GM19328 (cell line): ENCODE data around the gene HP1BP3.
"Not testable (repeated sequence)": the region's sequence is repeated elsewhere in the genome, so short reads cannot be mapped to it uniquely, and the experiment has no call there.

Source experiments
- ATAC-seq: cut with Tn5 transposase; IDR thresholded peaks from one replicate; pipeline ENCODE4 v1.9.1; 2021; ENCODE audit warnings: mild to moderate bottlenecking, moderate library complexity; ENCODE audit not compliant: unreplicated experiment

The HP1BP3 gene

DNA sequence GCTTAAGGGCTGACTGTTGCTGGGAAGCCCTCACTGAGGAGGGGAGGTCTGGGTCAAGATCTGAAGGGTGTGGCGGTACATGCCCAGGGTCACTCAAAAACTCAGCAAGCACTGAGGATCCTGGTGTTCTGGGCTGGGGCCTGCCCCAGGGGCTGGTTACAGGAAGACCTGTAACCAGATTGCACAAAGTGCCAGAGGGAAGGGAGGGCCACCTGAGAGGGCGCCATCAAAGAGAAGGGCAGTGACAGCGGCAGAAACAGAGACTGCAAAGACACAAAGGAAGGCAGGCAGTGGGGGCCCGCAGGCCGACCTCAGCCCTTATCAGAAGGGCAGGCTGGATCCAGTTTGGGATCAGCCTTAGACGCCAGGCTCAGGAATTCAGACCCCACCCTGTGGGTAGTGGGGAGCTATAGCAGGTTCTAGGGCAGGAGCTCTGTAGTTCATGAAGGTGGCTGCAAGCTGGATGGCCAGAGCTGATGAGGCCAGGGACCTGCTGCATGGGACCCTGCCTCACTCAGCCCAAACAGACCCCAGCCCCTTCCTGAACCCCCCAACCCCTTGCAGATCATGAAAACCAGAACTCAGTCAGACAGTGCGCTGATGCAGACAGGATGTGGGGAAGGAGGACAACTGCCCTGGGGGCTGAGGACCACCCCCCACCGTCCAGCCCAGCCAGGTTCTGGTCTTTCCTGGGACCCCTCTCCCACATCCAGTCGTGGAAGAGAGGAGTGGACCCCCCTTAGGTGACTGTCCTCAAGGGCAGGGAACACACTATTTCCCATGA lies 58.5 kb downstream of the HP1BP3 start:
- no peak for ATAC-seq

DNA sequence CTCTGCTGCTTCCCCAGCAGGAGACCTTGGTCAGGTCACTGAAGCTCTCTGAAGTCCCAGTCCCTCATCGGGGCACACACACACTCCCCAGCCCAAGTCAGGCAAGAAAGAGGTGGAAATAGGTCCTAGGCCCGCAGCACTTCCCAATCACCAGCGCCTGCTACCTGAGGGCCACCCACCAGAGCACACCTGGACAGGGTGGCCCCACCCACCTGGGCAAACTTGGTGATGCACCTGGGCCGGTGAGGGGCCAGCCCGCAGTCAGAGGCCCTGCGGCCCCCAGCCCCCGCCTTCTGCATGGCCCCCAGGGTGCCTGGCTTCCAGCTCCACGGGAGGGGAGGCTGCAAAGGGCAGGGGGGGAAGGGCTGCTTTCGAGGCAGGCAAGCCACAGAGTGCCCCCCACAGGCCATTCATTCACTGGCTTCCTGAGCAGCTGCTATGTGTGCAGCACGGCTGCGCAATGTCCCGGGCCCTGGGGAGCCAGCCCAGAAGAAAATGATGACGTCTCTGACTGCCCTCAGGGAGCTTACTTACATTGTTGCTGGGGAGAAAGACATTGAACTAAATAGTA lies 59.3 kb downstream of the HP1BP3 start:
- ATAC-seq = no peak

DNA sequence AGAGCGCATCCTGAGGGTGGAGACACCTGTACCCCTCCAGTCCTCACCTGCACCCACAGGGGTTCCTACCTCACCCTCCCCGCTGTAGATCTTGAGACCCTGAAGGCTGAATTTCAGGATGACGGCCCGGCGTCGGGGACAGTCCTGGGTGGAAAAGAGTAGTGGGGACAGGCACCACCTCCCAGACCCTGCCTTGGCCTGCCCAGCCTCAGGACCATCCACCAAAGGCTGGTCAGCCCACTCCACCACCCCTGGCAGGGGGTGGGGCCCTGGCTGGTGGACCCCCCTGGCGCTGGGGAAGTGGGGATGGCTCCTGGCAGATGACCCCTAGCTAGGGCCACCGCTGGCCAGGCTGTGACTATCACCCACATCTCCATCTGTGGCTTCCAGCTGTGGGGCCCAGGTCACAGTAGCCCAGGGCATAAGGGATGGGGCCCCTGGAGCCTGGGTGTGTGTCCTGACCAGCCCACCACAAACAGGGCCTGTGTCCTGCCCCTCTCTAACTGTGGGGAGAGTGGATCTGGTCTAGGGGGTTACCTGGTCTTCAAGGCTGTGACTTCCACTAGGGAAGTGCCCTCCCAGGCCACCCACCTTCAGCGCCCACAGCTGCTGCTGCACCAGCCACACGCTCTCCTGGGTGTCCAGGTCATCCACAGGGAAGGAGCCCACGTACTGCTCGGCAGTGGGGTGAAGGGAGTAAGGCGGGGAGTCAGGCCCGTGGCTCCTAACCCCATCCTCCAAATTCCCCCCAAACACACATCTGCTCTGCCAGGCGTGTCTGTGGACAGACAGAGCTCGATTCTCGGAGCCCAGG lies 60.0 kb downstream of the HP1BP3 start:
- no peak for ATAC-seq

DNA sequence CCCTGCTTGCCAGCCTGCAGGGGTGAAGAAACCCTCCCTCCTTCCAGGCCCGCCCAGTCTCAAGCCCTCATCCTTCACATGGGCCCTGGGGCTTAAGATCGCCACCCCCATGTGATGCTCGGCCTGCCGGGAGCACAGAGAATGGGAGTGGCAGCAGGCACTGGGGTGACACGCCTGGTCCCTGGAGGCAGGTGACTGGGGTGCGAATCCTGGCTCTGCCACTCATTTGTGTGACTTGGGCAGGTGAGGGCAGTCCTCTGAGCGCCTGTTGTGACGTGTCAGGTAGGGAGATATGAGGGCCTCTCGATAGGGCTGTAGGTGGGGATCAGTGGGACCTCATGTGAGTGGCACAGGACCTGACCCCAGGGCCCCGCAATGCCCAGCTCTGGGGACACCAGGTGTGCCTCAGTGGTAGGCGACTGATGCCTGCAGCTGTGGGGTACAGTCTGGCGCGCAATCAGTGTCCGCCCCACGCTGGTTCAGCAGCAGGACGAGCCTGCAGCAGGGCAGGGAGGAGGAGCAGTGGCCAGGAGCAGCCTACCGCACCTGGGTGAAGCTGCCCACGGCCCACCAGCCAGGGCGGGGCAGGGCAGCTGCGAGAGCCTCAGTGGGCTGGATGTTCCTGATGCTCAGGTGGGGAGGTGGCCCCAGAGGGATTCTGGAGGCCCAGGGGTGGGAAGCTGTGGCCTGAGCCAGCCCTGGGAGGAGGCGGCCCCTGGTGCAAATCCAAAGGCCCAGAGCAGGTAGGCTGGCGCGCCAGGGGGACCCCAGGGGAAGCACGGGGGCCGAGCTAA lies 60.8 kb downstream of the HP1BP3 start:
- ATAC-seq = no peak

DNA sequence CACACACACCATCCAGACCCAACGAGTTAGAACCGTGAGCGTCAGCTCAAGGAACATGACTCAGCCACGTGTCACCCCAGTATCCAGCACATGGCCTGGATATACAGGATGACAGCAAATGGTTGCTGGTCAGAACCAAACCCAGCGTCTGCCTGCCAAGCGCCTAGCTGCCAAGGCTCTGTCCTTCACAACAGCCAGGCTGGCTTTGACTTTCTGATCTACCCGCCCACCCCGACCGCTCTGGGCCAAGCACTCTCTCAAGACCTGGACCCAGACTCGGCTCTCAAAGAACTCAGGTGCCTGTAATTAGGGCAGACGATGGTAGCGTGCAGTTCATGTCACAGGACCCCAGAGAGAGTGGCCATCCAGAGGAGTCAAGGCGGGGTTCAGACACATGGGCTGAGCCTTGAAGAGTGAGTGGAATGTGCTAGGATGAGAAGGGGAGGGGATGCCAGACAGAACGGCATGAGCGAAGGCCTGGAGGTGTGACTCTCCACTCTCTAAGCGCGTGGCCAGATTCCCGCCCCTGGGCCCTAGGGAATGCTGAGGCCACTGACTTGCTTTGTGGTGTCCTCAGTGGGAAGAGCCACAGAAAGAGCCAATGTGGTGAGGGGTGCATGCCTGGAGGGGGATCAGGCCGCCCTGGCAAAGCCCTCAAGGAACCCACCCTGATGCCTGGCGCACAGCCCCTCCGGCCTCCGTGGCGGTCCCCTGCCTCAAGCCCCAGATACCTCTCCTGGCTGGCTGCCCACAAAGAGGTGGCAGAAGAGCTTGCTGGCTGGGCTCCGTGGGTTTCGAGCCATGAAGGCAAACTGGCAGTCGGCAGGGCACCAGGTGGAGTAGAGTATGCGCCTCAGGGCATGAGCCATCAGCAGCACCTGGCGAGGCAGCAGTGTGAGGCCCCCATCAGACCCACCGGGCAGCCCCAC lies 61.7 kb downstream of the HP1BP3 start:
- no peak for ATAC-seq

DNA sequence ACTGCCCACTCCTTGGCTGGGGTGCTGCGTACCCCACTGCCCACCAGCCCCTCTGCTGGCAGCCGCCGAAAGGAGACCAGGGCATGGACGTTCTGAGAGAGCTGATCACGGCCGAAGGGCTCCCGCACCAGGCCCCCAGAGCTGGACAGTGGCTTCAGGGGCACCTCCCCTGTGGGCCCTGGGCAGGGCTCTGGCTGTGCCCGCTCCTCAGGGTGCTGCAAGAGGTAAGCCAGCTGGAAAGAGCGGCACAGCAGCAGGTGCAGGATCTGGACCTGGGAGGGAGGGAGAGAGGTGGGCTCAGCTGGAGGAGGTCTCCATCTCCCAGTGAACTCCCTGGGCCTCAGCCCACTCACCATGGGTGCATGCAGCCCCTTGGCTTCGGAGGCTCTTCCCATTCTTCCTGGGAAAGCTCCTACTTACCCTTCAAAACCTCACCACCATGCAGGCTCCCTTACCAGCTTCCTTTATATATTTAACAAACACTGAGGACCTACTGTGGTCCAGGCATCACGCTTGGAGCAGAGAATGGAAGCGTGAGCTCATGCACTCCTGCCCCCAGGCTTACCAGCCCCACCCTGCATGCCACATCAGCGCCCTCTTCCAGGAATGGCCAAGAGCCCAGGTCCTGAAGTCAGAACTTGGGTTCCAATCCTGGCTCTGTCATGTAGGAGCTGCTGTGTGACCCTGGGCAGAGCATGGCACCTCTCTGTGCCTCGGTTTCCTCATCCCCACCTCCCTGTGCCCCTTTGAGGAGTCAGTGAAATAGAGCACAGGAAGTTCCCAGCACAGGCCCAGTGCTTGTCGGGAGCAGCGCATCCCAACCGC lies 62.5 kb downstream of the HP1BP3 start:
- no peak for ATAC-seq

DNA sequence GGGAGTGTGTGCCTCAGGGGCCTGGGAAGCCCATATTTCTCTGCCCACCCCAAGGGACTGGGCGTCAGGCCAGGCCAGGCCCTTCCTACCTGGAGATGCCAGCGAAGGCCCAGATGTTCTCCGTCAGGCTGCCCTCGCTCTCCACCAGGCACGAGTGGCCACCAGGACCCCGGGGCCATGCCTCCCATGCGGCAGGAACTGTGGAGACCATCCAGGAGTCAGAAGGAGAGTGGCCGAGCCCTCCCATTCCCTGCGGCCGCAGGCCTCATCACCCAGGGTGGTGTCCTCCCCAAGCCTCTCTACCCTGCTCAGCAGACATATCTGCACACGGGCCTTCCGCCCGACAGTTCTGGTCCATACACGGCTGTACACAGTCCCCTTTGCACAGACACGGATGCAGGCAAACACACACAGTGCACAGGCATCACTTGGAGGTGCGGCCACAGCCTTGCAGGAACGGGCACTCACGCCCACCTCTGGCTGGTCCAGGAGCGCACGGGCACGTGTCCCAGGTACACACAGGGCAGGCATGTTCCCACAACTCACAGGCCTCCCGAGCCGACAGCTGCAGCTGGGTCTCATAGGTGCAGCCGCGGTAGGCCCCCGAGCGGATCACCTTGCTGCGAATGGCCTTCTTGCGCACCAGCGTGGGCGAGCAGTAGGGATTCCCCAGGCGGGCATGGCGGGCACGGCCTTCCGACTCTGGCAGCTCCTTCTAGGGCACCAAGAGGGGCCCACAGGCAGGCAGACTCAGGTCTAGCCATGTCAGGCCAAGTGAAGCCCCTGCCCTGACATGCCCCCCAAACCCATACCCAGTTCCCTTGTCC lies 63.4 kb downstream of the HP1BP3 start:
- no peak for ATAC-seq

DNA sequence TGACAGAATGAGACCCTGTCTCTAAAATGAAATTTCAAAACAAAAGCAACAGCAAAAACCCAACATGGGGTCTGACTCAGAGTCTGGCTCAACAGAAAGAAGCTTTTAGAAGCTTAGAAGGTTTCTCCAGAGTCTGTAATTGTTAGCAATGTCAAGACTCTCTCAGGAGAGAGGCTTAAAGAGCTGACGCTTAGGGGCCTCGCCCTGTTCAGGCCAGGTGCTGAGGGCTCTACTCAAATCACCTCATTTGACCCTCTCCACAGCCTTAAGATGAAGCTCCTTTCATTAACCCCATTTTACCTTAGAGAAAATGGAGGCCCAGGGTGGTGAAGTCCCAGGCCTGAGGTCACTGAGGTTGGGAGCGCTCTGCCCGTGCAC lies 64.0 kb downstream of the HP1BP3 start:
- ATAC-seq = no peak

DNA sequence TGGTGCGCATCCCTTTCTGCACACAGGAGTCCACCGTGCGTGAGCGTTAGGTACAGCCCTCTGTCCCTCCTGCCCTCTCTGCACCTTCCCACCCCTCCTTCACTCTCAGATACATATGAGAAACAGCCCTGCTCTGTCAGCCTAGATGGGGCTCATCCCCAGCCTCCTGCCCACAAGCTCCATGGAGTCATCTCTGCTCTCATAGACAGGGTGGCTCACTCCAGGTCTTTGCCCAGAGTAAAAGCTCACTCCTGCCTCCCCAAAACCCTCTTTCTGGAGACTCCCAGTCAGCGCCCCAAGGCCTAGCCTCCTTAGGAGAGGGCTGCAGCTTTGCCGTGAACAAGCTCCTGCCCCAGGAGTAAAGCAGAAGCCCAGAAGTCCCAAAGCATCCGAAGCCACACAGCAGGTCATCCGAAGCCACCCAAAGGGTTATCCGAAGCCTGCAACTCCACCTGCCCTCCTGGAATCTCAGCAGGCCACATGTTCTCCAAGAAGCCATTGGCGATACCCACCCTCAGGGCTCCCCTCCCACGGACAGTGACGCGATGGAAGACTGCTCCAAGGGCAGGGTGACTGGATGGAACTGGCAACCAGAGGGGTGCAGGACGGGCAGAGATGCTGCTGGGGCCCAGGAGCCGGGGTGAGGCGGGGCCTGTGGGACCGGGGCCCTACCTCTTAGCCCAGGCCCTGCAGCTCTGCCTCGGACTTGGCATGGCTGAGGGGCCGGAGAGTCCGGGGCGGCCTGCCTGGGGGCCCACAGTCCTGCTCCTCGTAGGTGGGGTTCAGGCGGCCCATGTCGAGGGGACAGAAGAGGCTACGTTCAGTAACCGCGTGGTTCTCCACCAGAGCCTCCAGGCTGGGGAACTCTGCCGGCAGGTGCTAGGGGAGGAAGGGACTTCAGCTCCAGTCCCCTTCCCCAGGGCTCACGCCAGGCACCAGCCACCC lies 65.7 kb downstream of the HP1BP3 start:
- no peak for ATAC-seq

DNA sequence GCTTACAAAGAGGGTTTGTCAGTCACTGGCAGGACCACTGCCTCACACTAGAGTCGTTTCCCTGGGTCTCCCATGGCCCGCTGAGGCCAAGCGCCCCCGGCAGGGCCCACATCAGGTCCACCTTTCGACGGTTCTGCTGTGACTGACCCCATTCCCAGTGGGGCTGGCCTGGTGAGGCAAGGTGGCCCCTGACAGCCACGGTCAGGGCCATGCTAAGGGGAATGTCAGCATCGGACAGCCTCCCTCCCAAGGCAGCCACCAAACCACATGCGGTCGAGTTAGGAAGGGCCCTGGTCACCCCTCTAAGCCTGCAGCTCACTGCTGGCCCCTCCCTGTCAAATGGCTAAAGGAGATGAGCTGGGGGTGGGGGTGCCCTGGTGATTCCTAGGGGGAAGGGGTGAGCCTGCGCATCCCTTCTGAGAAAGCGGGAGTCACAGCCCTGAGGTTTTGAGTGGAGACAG lies 66.4 kb downstream of the HP1BP3 start:
- ATAC-seq = no peak

DNA sequence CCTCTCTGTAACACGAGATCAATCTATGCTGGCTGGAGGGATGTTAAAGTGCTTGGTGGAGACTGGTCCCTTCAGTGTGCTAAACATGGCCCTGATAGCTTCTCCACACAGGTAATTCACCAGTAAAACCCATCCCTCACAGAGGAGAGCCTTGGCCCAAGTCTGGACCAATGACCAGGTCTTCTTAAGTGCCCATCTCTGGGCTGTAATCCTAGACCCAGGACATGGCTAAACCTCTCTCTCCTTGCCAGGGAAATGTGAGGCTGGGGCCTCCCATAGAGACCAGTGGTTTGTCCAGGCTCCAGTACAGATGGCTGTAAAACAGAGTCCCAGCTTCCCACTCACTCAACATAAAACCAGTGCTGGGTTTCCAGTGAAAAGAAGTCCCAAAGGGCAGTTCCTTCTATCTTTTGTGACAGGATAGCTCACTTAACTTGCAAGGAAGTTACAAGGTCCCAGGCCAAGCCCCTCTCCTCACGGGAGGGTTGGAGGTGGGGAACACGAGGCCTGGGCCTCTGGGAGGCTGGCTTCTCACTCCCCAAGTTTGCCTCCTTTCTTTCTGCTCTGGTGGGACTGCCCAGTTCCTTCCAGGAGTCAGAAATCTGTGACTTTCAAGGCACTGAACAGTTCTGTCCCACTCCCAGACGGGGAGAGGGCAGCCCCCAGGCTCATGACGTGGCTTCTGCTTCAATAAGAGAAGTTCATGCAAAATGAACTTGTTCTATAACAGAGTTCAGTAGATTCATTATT lies 67.1 kb downstream of the HP1BP3 start:
- ATAC-seq = no peak

DNA sequence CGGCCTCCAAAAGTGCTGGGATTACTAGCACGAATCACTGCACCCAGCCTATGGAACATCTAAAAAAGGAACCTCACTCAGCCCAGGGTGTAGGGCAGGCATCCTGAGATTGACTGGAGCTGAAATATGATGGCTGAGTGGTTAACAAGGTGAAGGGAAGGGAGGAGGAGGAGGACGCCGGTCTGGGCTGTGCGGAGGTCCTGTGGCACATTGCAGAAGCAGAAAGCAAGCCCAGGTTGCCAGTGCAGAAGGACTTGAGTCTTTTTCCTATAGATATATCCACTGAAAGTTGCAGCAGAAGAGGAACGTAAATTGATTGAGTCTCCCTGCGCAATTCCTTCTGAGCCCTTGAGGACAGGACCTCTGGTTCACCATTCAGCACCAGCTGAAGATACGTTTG lies 67.8 kb downstream of the HP1BP3 start:
- no peak for ATAC-seq

DNA sequence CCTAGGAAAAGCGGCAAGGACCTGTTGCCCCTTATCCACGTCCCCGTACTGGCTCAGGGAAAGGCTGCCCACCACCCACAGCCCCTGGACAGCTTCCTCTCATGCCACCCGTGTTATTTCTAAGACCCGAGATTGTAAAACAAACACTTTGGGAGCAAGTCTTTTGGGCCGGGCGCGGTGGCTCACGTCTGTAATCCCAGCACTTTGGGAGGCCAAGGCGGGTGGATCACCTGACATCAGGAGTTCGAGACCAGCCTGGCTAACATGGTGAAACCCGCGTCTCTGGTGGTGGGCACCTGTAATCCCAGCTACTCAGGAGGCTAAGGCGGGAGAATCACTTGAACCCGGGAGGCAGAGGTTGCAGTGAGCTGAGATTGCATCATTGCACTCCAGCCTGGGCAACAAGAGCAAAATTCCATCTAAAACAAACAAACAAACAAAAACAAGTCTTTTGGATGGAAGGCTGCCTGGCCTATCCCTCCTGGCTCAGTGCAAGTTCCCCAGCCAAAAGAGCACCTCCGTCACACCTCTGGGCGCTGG lies 68.7 kb downstream of the HP1BP3 start:
- not testable (repeated sequence) for ATAC-seq

DNA sequence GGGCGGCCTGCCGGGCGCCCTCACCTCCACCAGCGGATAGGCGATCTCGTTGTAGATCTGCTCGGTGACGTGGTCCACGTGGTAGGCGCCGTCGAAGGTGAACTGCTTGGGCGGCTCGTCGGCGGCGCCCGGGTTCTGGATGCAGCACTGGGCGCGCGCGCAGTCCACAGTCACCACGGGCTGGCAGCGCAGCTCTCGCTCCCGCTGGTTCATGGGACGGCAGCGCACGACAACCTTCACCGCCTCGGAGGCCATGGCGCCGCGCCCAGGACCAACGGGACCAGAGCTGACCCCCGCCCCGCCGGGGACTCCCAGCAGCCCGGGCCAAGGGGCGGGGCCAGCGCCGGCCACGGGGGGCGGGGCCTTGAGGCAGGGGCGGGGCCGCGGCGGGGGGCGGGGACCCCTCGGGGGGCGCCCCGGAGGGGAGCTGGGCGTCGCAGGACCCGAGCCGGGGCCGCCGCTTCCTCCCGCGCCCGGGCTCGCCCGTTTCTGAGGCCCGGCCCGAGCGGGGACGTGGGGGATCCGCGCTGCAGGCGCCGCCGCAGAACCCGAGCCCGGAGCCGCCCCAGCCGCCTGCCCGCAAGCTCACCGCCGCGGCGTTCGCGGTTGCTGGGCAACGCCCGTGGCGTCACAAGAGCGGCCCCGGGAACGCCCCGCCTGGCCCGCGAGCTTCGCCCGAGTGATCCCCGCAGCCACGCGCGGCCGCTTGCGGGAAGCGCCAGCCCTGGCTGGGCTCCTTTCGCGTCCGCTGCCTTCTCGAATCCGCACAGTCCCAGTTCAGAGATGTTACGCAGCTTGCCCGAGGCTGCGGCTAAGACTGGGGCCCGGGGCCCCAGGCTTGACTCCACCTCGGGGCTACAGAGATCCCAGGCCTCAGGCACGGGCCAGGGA lies 69.4 kb downstream of the HP1BP3 start, which contains the start of gene KIF17:
TSS of gene KIF17 (minus strand) at position 556 of the 891 bp plus-strand sequence. CDS start at position 255, 301 bp downstream.
- ATAC-seq = no peak

DNA sequence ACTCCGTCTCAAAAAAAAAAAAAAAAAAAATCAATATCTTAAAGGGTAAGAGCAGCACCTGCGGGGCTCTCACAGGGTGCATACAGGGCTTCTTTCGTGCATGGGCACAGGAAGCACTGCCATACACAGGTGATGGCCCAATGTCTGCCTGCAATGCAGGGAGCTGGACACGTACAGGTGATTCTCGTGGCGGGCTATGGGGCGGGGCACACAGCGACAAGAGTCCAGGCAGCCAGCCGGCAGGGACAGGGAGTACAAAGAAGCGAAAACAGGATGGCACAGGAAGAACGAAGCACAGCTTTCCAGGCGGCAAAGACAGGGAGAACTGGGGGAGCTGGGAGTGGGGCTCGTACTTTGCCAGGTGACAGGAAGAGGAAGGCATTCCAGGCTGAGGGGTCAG lies 70.9 kb downstream of the HP1BP3 start:
- ATAC-seq = no peak
